Measurements from ENCODE around the gene PPM1L. TPM values are rescaled to one million over a fixed set of nuclear protein-coding genes. Genes with fewer than 3 reads are reported as not detected.

The PPM1L gene
- total and polyA plus RNA-seq, 7 experiments from 2014 or later = 0.48 to 19.1 (median 5.3) TPM

- Histone ChIP-seq H3K4me1 (ENCODE audit: control insufficient read depth in 2 of 2, insufficient read depth in 2 of 2, low read length in 2 of 2) (no peaks in the 10 kb centered on the region), H3K27ac (ENCODE audit: low read depth, low read length) (no peak overlapping the region), H3K9me3 (ENCODE audit: control insufficient read depth in 2 of 3, low read length in 3 of 3) (no peaks in the 10 kb centered on the region), H3K27me3 (ENCODE audit: control insufficient read depth in 2 of 2, insufficient read depth in 2 of 2, low read length in 2 of 2) (no peaks in the 10 kb centered on the region), H3K4me3 (ENCODE audit: low read length) (no peak overlapping the region), H3K36me3 (ENCODE audit: control insufficient read depth in 2 of 3, insufficient read depth in 3 of 3, low read length in 3 of 3) (no peaks in the 10 kb centered on the region)
- DNase-seq (no peak), ATAC-seq (no peak)
- ChIA-PET CTCF (no interaction called here), POLR2A (no interaction called here)
- Mint-ChIP-seq H3K27me3 (peaks cover 0 to 14% (median 3%) of the 10 kb centered on the region in 5 donors), H3K4me1 (peaks cover 0 to 10% (median 0%) of the 10 kb centered on the region in 7 donors), H3K9me3 (peaks cover 0 to 8% (median under 1%) of the 10 kb centered on the region in 11 donors), H3K4me3 (no peak overlapping the region), H3K36me3 (peaks cover 0 to 6% (median 0%) of the 10 kb centered on the region in 5 donors), H3K27ac (no peak overlapping the region)
- intact Hi-C loops (cut with micrococcal nuclease) = no loop called here
Observed at GRCh38 chr3:160781863-160782262, 25.8 kb downstream of the PPM1L start.

DNA sequence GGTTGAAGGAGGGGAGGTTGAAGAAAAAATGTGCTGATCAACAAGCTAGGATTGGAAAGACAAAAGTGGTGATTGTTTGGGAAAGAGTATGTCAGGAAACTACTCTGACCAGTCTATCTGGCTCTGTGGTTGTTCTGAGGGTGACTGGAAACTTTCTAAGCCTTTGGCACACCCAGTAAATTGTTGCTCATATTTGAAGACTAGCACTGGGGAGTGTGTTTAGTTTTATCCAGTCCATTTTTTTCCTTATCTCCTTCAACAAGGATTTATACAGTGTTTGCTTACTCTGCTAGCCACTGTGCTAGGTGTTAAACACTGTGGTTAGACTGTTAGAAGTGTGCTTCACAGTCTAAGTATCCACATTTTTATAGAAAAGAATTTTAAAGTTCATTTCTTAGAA lies 28.8 kb downstream of the PPM1L start:
- H3K9me3 ChIP-seq (ENCODE audit: control insufficient read depth in 2 of 3, low read length in 3 of 3) = no peaks in the 10 kb centered on the region
- DNase-seq = no peak
- Mint-ChIP-seq H3K4me3 (no peak overlapping the region), H3K9me3 (peaks cover 0 to 29% (median 9%) of the 10 kb centered on the region in 11 donors), H3K36me3 (peaks cover 0 to 9% (median 0%) of the 10 kb centered on the region in 5 donors), H3K27ac (no peak overlapping the region), H3K4me1 (peaks cover 0 to 10% (median 0%) of the 10 kb centered on the region in 7 donors), H3K27me3 (peaks cover 0 to 21% (median 0%) of the 10 kb centered on the region in 5 donors)
- no peak for ATAC-seq
- H3K36me3 ChIP-seq (ENCODE audit: control insufficient read depth in 2 of 3, insufficient read depth in 3 of 3, low read length in 3 of 3) = no peaks in the 10 kb centered on the region
- H3K27me3 ChIP-seq (ENCODE audit: control insufficient read depth in 2 of 2, insufficient read depth in 2 of 2, low read length in 2 of 2) = no peaks in the 10 kb centered on the region
- ChIA-PET CTCF (no interaction called here), POLR2A (no interaction called here)
- no peak overlapping the region for H3K4me3 ChIP-seq (ENCODE audit: low read length)
- no peak overlapping the region for H3K27ac ChIP-seq (ENCODE audit: low read depth, low read length)
- intact Hi-C loops (cut with micrococcal nuclease) = no loop called here
- H3K4me1 ChIP-seq (ENCODE audit: control insufficient read depth in 2 of 2, insufficient read depth in 2 of 2, low read length in 2 of 2) = no peaks in the 10 kb centered on the region

- H3K9me3 ChIP-seq (ENCODE audit: control insufficient read depth in 2 of 3, low read length in 3 of 3) = no peaks in the 10 kb centered on the region
- H3K27ac ChIP-seq (ENCODE audit: low read depth, low read length) = no peak overlapping the region
- no peak for ATAC-seq
- H3K27me3 Mint-ChIP-seq = peaks cover 0 to 22% (median 5%) of the 10 kb centered on the region in 5 donors
- H3K4me3 Mint-ChIP-seq = no peak overlapping the region
- POLR2A ChIA-PET = no interaction called here
- CTCF ChIA-PET = no interaction called here
- H3K36me3 Mint-ChIP-seq = peaks cover 0 to 9% (median 3%) of the 10 kb centered on the region in 5 donors
- no peak for DNase-seq
- H3K36me3 ChIP-seq (ENCODE audit: control insufficient read depth in 2 of 3, insufficient read depth in 3 of 3, low read length in 3 of 3) = no peaks in the 10 kb centered on the region
- H3K4me1 ChIP-seq (ENCODE audit: control insufficient read depth in 2 of 2, insufficient read depth in 2 of 2, low read length in 2 of 2) = no peaks in the 10 kb centered on the region
- intact Hi-C loops (cut with micrococcal nuclease) = no loop called here
- peaks cover 0 to 22% (median 0%) of the 10 kb centered on the region in 7 donors for H3K4me1 Mint-ChIP-seq
- H3K4me3 ChIP-seq (ENCODE audit: low read length) = no peak overlapping the region
- H3K9me3 Mint-ChIP-seq = peaks cover 0 to 28% (median 9%) of the 10 kb centered on the region in 11 donors
- H3K27ac Mint-ChIP-seq = peak overlapping the region in 1 of 9 donors; percentile 10
- no peaks in the 10 kb centered on the region for H3K27me3 ChIP-seq (ENCODE audit: control insufficient read depth in 2 of 2, insufficient read depth in 2 of 2, low read length in 2 of 2)
Observed at GRCh38 chr3:160790726-160791125, 34.7 kb downstream of the PPM1L start.

- no peak overlapping the region for H3K27ac Mint-ChIP-seq
- DNase-seq (no peak), ATAC-seq (peak; percentile 36)
- H3K4me1 Mint-ChIP-seq = peaks cover 0 to 19% (median 0%) of the 10 kb centered on the region in 7 donors
- H3K27me3 Mint-ChIP-seq = peaks cover 0 to 24% (median 5%) of the 10 kb centered on the region in 5 donors
- ChIA-PET CTCF (no interaction called here), POLR2A (no interaction called here)
- H3K4me3 ChIP-seq (ENCODE audit: low read length) = no peak overlapping the region
- H3K27ac ChIP-seq (ENCODE audit: low read depth, low read length) = no peak overlapping the region
- intact Hi-C loops (cut with micrococcal nuclease) = no loop called here
- no peak overlapping the region for H3K4me3 Mint-ChIP-seq
- H3K36me3 ChIP-seq (ENCODE audit: control insufficient read depth in 2 of 3, insufficient read depth in 3 of 3, low read length in 3 of 3) = no peaks in the 10 kb centered on the region
- H3K27me3 ChIP-seq (ENCODE audit: control insufficient read depth in 2 of 2, insufficient read depth in 2 of 2, low read length in 2 of 2) = no peaks in the 10 kb centered on the region
- H3K4me1 ChIP-seq (ENCODE audit: control insufficient read depth in 2 of 2, insufficient read depth in 2 of 2, low read length in 2 of 2) = no peaks in the 10 kb centered on the region
- peaks cover 0 to 3% (median 0%) of the 10 kb centered on the region in 5 donors for H3K36me3 Mint-ChIP-seq
- H3K9me3 ChIP-seq (ENCODE audit: control insufficient read depth in 2 of 3, low read length in 3 of 3) = no peaks in the 10 kb centered on the region
- H3K9me3 Mint-ChIP-seq = peaks cover 0 to 14% (median 5%) of the 10 kb centered on the region in 11 donors
Observed at GRCh38 chr3:160792540-160792939, 36.5 kb downstream of the PPM1L start.

DNA sequence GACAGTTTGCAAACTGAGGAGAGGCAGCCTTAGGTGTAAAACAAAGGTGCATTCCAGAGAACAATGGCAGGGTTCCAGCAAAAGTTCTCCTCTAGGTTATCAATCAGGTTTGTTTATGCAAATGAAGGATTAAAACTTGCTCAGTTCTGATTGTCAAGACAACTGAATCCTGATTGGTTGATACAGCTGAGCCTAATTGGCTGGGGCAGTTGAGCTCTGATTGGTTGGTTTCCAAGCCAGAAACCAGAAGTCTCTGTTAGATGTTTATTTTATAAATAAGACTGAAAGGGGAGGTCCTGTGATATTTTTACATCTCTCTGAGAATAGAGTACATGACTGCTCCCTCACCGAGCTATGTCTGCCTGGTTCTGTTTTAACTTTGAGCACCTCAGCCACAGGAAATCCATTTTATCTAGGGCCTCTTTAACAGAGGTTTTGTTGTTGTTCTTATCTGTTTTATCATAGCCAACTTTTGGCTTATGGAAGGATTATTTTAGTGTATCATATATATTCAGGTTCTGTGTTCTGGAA lies 37.8 kb downstream of the PPM1L start:
- H3K4me1 ChIP-seq (ENCODE audit: control insufficient read depth in 2 of 2, insufficient read depth in 2 of 2, low read length in 2 of 2) = no peaks in the 10 kb centered on the region
- H3K27me3 ChIP-seq (ENCODE audit: control insufficient read depth in 2 of 2, insufficient read depth in 2 of 2, low read length in 2 of 2) = no peaks in the 10 kb centered on the region
- H3K27ac ChIP-seq (ENCODE audit: low read depth, low read length) = no peak overlapping the region
- peaks cover 0 to 3% (median 0%) of the 10 kb centered on the region in 5 donors for H3K36me3 Mint-ChIP-seq
- DNase-seq (no peak), ATAC-seq (no peak)
- ChIA-PET POLR2A (no interaction called here), CTCF (no interaction called here)
- H3K27ac Mint-ChIP-seq = no peak overlapping the region
- no peaks in the 10 kb centered on the region for H3K9me3 ChIP-seq (ENCODE audit: control insufficient read depth in 2 of 3, low read length in 3 of 3)
- no peak overlapping the region for H3K4me3 ChIP-seq (ENCODE audit: low read length)
- H3K9me3 Mint-ChIP-seq = peaks cover 0 to 5% (median 0%) of the 10 kb centered on the region in 11 donors
- peaks cover 0 to 19% (median 0%) of the 10 kb centered on the region in 7 donors for H3K4me1 Mint-ChIP-seq
- H3K4me3 Mint-ChIP-seq = no peak overlapping the region
- no peaks in the 10 kb centered on the region for H3K36me3 ChIP-seq (ENCODE audit: control insufficient read depth in 2 of 3, insufficient read depth in 3 of 3, low read length in 3 of 3)
- intact Hi-C loops (cut with micrococcal nuclease) = no loop called here
- H3K27me3 Mint-ChIP-seq = peaks cover 0 to 20% (median 2%) of the 10 kb centered on the region in 5 donors

DNA sequence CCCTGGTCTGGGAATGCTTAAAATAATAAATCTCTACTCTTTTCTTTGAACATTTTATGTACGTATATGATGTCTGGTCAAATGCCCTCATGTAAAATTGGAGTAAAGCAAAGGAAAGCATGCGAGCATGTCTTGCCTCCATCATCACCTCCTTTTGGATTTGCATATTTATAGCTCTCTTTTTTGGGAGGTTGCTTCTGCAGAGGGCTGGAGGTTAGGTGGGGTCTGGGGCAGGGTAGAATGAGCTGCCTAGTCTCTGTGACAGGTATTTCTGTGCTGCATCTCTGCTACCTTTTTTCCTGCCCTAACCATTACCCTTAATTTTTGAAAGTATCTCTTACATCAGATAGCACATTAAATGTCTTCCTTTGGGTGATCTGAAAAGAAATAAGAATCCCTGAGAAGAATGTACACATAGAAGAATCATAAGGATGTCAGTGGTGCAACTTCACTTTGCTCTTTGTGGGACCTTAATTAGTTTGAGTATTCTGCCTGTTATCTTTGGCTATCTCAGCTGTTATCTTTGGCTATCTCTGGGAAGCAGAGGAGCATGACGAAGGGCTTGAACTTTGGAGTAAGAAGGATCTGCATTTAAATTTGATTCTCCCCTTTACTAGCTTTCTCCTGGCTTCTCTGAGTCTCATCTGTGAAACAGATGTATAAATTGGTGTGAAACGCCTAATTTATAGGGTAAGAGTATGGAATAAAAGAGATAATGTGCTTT lies 40.2 kb downstream of the PPM1L start:
- no peaks in the 10 kb centered on the region for H3K9me3 Mint-ChIP-seq
- ChIA-PET CTCF (no interaction called here), POLR2A (no interaction called here)
- DNase-seq (no peak), ATAC-seq (no peak)
- Histone ChIP-seq H3K4me3 (ENCODE audit: low read length) (no peak overlapping the region), H3K27me3 (ENCODE audit: control insufficient read depth in 2 of 2, insufficient read depth in 2 of 2, low read length in 2 of 2) (no peaks in the 10 kb centered on the region), H3K36me3 (ENCODE audit: control insufficient read depth in 2 of 3, insufficient read depth in 3 of 3, low read length in 3 of 3) (no peaks in the 10 kb centered on the region), H3K27ac (ENCODE audit: low read depth, low read length) (no peak overlapping the region), H3K9me3 (ENCODE audit: control insufficient read depth in 2 of 3, low read length in 3 of 3) (no peaks in the 10 kb centered on the region), H3K4me1 (ENCODE audit: control insufficient read depth in 2 of 2, insufficient read depth in 2 of 2, low read length in 2 of 2) (peaks cover 0 to 2% of the 10 kb centered on the region in 2 donors)
- H3K27me3 Mint-ChIP-seq = peaks cover 0 to 13% (median 3%) of the 10 kb centered on the region in 5 donors
- H3K27ac Mint-ChIP-seq = no peak overlapping the region
- peaks cover 0 to 3% (median 0%) of the 10 kb centered on the region in 5 donors for H3K36me3 Mint-ChIP-seq
- intact Hi-C loops (cut with micrococcal nuclease) = no loop called here
- no peak overlapping the region for H3K4me3 Mint-ChIP-seq
- H3K4me1 Mint-ChIP-seq = peaks cover 0 to 19% (median 2%) of the 10 kb centered on the region in 7 donors

DNA sequence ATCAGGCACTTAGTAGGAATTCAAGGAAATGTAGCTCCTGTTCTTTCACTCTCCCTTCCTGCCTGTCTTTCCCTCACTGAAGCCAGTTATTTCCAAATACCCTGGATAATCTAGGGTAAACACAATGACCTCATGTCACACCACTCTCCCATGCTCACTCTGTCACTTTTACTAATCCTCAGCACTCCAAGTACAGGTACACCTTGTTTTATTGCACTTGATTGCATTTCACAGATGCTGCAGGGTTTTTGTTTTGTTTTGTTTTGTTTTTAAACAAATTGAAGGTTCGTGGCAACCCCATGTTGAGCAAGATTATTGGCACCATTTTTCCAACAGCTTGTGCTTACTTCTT lies 40.8 kb downstream of the PPM1L start:
- ATAC-seq (no peak), DNase-seq (no peak)
- Mint-ChIP-seq H3K4me1 (peaks cover 0 to 23% (median 8%) of the 10 kb centered on the region in 7 donors), H3K4me3 (no peak overlapping the region), H3K9me3 (no peaks in the 10 kb centered on the region), H3K27ac (no peak overlapping the region), H3K36me3 (peaks cover 0 to 3% (median 0%) of the 10 kb centered on the region in 5 donors), H3K27me3 (peaks cover 0 to 8% (median 0%) of the 10 kb centered on the region in 5 donors)
- intact Hi-C loops (cut with micrococcal nuclease) = no loop called here
- peaks cover 0 to 5% of the 10 kb centered on the region in 2 donors for H3K4me1 ChIP-seq (ENCODE audit: control insufficient read depth in 2 of 2, insufficient read depth in 2 of 2, low read length in 2 of 2)
- no peaks in the 10 kb centered on the region for H3K36me3 ChIP-seq (ENCODE audit: control insufficient read depth in 2 of 3, insufficient read depth in 3 of 3, low read length in 3 of 3)
- POLR2A ChIA-PET = no interaction called here
- H3K4me3 ChIP-seq (ENCODE audit: low read length) = no peak overlapping the region
- H3K27me3 ChIP-seq (ENCODE audit: control insufficient read depth in 2 of 2, insufficient read depth in 2 of 2, low read length in 2 of 2) = no peaks in the 10 kb centered on the region
- CTCF ChIA-PET = no interaction called here
- no peak overlapping the region for H3K27ac ChIP-seq (ENCODE audit: low read depth, low read length)
- no peaks in the 10 kb centered on the region for H3K9me3 ChIP-seq (ENCODE audit: control insufficient read depth in 2 of 3, low read length in 3 of 3)
